Osteocyte (in vitro differentiated cells): Measurements from ENCODE around the gene SLC31A1. TPM values are rescaled to one million over a fixed set of nuclear protein-coding genes. Genes with fewer than 3 reads are reported as not detected.

Source experiments
- DNase-seq: peaks from one replicate; pipeline ENCODE4 v3.0.0; 2021; ENCODE audit warnings: mixed read lengths; ENCODE audit not compliant: unreplicated experiment; ENCODE audit errors: extremely low spot score
- H3K27ac Mint-ChIP-seq: one replicate; pipeline ENCODE4 v1.8.0; 2021; ENCODE audit warnings: mild to moderate bottlenecking, mixed read lengths; ENCODE audit not compliant: unreplicated experiment
- H3K27me3 Mint-ChIP-seq: one replicate; pipeline ENCODE4 v1.8.0; 2021; ENCODE audit warnings: mixed read lengths; ENCODE audit not compliant: unreplicated experiment
- H3K36me3 Mint-ChIP-seq: one replicate; pipeline ENCODE4 v1.8.0; 2021; ENCODE audit warnings: mixed read lengths; ENCODE audit not compliant: unreplicated experiment
- H3K4me1 Mint-ChIP-seq: one replicate; pipeline ENCODE4 v1.8.0; 2021; ENCODE audit warnings: mixed read lengths; ENCODE audit not compliant: unreplicated experiment
- H3K4me3 Mint-ChIP-seq: one replicate; pipeline ENCODE4 v1.8.0; 2021; ENCODE audit warnings: mild to moderate bottlenecking, moderate library complexity, mixed read lengths; ENCODE audit not compliant: unreplicated experiment
- H3K9me3 Mint-ChIP-seq: one replicate; pipeline ENCODE4 v1.8.0; 2021; ENCODE audit warnings: mixed read lengths; ENCODE audit not compliant: unreplicated experiment
- total RNA-seq: library from RNA; stranded (reverse); gene quantifications from 2 replicates; pipeline ENCODE4 v1.2.1, GENCODE V29; 2021
- TF ChIP-seq, protein P1 (sequence below): fragments of 200-600 bp; sonication (generic); IDR thresholded peaks from 2 replicates; pipeline ENCODE4 v1.5.0; 2021; ENCODE audit warnings: antibody characterized with exemption, mild to moderate bottlenecking, moderate library complexity

SLC31A1 gene
- total RNA-seq, 1 donor from 2014 or later, result 22.4 TPM

DNA sequence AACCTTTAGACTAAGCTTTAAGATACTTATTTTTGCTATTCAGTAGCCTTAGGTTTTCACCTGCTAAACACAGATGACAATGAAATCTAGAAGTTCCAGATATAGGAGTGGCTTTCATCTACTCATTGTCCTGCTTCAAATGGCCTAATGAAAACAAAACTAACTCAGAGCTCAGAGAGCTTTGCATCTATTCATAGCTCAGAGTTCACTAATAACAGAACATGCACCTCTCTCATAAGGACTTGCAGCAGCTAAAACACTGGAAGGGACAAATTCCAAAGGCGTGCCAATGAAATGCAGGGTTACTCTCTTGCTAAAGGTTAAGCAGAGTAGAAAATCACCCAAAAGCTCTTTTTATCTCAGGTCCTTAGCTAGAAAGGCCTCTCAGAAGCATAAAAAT lies 41.5 kb upstream of the SLC31A1 start:
- Mint-ChIP-seq H3K9me3 (no peaks in the 10 kb centered on the region), H3K27me3 (no peaks in the 10 kb centered on the region), H3K36me3 (peaks cover 72% of the 10 kb centered on the region), H3K4me1 (no peaks in the 10 kb centered on the region), H3K4me3 (no peak overlapping the region), H3K27ac (no peak overlapping the region)
- TF ChIP-seq, protein P1, sequence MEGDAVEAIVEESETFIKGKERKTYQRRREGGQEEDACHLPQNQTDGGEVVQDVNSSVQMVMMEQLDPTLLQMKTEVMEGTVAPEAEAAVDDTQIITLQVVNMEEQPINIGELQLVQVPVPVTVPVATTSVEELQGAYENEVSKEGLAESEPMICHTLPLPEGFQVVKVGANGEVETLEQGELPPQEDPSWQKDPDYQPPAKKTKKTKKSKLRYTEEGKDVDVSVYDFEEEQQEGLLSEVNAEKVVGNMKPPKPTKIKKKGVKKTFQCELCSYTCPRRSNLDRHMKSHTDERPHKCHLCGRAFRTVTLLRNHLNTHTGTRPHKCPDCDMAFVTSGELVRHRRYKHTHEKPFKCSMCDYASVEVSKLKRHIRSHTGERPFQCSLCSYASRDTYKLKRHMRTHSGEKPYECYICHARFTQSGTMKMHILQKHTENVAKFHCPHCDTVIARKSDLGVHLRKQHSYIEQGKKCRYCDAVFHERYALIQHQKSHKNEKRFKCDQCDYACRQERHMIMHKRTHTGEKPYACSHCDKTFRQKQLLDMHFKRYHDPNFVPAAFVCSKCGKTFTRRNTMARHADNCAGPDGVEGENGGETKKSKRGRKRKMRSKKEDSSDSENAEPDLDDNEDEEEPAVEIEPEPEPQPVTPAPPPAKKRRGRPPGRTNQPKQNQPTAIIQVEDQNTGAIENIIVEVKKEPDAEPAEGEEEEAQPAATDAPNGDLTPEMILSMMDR, result no peak
- no peak for DNase-seq

DNA sequence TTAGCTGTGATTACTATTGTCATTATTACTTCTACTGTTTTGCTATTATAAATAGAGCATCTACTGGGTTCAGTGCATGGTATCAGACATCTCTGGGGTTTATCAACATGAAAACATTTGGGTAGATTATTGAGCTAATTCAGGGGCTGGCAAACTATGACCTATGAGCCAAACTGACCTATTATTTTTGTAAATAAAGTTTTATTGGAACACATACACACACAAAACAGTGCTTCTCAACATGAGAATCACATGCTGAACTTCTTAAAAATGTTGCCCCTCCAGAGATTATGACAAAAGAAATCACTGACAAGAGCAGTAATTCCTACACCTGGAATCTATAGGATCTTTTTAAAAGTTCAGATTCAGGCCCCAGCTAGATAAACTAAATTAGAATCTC lies 40.2 kb upstream of the SLC31A1 start:
- H3K36me3 Mint-ChIP-seq, result peaks cover 76% of the 10 kb centered on the region
- H3K4me3 Mint-ChIP-seq, result no peak overlapping the region
- TF ChIP-seq, protein P1, result no peak
- H3K9me3 Mint-ChIP-seq, result no peaks in the 10 kb centered on the region
- no peak overlapping the region for H3K27ac Mint-ChIP-seq
- no peaks in the 10 kb centered on the region for H3K27me3 Mint-ChIP-seq
- H3K4me1 Mint-ChIP-seq, result no peaks in the 10 kb centered on the region
- no peak for DNase-seq

DNA sequence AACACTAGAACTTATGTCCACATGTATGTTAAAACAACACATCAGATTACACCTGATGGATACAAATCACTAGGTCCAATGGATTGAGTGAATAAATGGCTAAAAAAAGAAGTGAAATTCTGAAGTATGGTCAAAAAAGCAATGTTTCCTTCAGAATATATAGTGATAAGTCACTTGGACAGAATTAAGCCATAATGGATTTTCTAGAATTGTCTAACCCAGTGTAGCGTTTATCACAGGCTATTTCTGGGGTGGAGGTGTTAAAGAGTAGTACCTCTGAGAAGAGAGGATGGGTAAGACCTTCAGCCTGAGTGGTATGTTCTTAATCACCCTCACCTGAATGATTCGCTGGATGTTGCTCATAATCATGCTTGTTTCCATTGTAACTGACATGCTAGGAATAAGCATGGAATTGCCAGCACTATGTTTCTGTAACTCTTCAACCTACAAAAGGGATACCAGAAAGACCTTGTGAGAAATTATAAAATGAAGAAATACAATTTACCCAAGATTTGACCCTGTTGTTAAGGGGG lies 37.3 kb upstream of the SLC31A1 start:
- H3K27ac Mint-ChIP-seq, result no peak overlapping the region
- TF ChIP-seq, protein P1, result no peak
- H3K27me3 Mint-ChIP-seq, result no peaks in the 10 kb centered on the region
- no peak overlapping the region for H3K4me3 Mint-ChIP-seq
- no peak for DNase-seq
- peaks cover 66% of the 10 kb centered on the region for H3K36me3 Mint-ChIP-seq
- H3K4me1 Mint-ChIP-seq, result peaks cover 10% of the 10 kb centered on the region
- H3K9me3 Mint-ChIP-seq, result no peaks in the 10 kb centered on the region

DNA sequence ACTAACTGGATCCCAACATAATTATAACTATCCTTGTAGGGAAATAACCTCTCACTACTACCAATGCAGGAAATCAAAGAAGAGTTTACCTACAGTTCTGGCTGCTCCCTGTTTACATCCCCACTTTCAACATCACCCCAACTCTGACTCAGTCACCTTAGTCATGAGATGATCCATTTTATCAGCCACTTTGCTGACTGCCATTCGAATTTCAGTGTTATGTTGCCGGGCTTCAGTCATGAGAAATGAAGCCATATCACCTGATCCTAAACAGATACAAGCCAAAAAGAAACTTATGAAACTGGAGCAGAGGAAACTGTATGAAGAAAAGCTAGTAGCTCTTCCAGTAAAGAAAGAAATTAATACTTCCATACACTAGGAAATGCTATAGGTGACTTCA lies 36.8 kb upstream of the SLC31A1 start:
- Mint-ChIP-seq H3K4me1 (peaks cover 10% of the 10 kb centered on the region), H3K9me3 (no peaks in the 10 kb centered on the region), H3K27ac (no peak overlapping the region), H3K27me3 (no peaks in the 10 kb centered on the region), H3K36me3 (peaks cover 64% of the 10 kb centered on the region), H3K4me3 (no peak overlapping the region)
- no peak for DNase-seq
- TF ChIP-seq, protein P1, result no peak

DNA sequence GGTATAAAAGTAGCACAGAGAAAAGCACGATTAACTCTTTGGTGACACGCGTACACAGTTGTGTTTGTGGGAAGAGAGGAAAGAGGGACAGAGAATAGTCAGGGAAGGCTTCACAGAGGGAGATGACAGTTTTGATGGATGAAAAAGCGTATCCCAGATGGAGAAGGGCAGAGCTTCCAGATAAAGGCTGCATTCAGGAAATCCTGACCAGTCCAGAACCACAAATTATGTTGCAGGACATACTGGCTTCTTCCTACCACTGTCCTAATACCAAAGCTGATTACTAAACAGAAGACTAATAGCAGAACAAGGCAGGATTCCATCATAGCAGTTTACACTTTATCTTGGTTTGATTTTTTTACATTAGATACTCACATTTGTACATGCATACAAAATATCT lies 36.1 kb upstream of the SLC31A1 start:
- no peaks in the 10 kb centered on the region for H3K9me3 Mint-ChIP-seq
- peaks cover 10% of the 10 kb centered on the region for H3K4me1 Mint-ChIP-seq
- peaks cover 66% of the 10 kb centered on the region for H3K36me3 Mint-ChIP-seq
- DNase-seq, result no peak
- no peaks in the 10 kb centered on the region for H3K27me3 Mint-ChIP-seq
- TF ChIP-seq, protein P1, result no peak
- no peak overlapping the region for H3K27ac Mint-ChIP-seq
- H3K4me3 Mint-ChIP-seq, result no peak overlapping the region
